NCI-H1436 (cell line): ENCODE results near the gene APPBP2.

ENCODE experiments used
- DNase-seq: peaks from one replicate; lab custom pipeline; 2025; lab: John Stamatoyannopoulos, UW

The APPBP2 gene

GRCh38 chr17:60396412-60396811, 129.6 kb downstream of the APPBP2 start:
- no peak for DNase-seq

- no peak for DNase-seq
Observed at GRCh38 chr17:60395508-60396065, 130.5 kb downstream of the APPBP2 start.

DNA sequence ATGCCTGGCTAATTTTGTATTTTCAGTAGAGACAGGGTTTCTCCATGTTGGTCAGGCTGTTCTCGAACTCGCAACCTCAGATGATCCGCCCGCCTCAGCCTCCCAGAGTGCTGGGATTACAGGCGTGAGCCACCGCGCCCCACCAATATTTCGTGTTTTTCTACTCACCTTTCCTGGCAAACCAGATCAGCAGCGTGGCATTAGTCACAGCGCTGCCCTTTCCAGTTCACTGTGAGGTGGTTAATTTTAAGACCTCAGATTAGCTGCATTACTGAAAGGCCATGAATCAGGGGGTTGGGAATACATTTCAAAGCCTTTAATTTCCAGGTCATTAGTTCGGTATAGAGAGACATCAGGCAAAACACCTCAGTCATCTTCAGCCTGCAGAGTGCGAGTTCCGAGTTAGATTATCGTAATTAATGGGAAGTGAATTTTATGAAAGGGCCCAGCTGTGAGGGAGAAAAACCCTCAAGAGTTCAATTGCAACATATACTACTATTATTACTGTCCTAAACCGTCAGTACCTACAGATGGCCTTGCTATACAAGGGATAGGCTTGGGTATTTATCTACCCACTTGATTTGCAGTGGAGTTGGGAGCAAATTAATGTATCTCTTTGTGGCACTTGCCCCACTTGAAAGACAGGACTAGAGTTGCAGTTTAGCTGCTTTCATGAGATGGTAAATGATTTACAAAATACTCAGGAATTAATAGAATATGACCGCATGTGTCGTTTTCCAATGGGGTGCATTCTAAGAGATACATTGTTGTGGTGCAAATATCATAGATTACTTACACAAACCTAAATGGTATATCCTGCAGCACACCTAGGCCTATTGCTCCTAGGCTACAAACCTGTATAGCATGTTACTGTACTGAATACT, 132.0 kb downstream of the APPBP2 start:
- no peak for DNase-seq
